GM15510 (cell line): ENCODE measurements around the gene ERC1.

Source experiments
- POLR2A ChIP-seq: IDR thresholded peaks from 3 replicates; pipeline ENCODE4 v1.6.1; 2011; ENCODE audit warnings: borderline replicate concordance; ENCODE audit not compliant: insufficient read length; ENCODE audit errors: extremely low read depth

Gene ERC1

DNA sequence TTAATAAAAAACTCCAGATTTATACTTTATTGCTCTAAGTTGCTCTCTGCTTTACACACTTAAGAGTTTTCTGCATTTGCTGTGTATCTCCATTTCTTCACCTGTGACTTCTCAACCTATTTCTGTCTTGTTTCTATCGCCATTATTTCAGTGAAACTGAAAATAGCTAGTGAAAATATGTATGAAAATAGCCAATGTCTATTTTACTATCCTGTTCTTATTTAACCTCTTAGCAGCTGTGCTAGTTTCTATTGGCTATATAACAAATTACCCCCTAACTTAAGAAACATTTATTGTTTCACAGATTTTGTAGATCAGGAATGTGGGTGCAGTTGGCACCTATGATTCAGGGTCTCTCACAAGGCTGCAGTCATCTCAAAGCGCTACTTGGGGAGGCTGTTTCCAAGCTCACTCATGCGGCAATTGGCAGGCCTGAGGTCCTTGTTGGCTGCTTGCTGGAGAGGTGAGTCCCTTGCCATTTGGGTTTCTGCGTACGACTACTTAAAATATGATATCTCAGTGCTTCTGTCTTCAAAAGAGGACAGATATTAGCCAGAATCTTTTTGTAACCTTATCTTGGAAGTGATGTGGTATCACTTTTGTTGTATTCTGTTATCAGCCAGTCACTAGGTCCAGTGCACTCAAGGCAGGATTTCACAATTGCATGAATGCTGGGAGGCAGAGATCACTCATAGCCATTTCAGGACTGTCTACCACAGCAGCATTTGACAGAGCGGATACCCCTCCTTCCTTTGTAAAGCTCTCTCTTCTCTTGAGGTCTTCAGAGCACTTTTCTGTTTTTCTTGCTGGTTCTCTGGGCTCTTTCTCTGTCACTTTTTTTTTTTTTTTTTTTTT is 7.2 kb downstream of the ERC1 start:
- TF ChIP-seq POLR2A = no peak

DNA sequence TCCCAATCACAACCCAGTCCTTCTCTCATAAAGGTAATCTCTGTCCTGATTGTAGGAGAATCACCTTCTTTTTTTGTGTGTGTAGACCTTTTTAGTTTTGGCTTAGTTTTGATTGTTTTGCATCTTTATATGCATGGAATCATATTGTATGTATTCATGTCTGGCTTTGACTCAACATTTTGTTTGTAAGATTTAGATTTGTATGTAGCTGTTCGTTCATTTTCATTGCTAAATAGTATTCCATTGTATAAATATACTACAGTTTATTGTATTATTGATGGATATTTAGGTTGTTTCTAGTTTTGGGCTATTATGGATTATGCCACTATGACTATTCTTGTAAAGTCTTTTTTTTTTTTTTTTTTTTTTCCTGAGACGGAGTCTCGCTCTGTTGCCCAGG is 10.5 kb downstream of the ERC1 start:
- no peak for TF ChIP-seq POLR2A

DNA sequence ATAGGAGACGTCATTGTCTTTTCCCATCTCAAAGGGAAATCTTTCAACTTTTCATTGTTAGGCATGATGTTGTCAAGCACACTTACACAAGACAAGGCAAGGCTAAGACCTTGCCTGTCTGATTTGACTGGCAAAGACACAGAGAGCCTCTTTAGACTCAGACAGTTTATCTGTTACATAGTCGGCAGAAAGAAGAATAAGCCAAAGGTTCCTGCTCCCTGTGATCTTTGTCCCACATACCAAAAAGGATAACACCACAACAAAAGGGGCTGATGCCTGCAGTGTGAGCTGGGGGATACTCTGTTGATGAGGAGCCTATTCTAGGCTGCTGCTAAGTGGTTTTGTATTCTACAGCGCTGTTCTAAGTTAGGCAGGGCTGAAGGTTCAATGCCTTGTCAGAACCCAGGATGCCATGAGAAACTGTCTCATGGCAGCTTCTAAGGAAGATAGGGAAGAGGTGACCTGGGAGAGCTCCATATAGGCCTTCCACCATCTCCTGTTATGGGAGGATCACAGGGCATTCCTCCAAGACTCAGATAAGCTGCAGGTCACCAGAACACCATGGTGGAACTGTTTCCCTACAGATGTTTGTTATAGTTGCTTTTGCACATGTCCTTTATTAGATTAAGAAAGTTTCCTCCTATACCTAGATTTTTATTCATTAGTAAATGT is 12.7 kb downstream of the ERC1 start:
- TF ChIP-seq POLR2A = no peak

- no peak for TF ChIP-seq POLR2A
These were observed 15.2 kb downstream of the ERC1 start for GRCh38 chr12:1006255-1006654.

DNA sequence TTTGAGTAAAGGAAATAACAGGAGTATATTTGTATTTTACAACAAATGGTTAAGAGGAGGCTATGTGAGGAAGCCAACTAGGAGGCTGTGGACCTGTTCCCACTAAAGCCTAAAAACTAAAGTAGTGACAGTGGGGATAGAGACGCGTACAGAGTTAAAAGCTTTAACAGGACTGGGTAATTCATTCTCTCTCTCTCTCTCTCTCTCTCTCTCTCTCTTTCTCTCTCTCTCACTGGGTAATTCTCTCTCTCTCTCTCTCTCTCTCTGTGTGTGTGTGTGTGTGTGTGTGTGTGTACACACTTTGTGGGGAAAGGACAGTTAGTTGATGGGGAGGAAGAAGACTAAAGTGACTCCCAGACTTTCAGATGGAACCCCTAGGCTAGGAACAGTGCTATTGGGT is 16.3 kb downstream of the ERC1 start:
- no peak for TF ChIP-seq POLR2A

GRCh38 chr12:1007994-1008393 is 17.0 kb downstream of the ERC1 start:
- no peak for TF ChIP-seq POLR2A

DNA sequence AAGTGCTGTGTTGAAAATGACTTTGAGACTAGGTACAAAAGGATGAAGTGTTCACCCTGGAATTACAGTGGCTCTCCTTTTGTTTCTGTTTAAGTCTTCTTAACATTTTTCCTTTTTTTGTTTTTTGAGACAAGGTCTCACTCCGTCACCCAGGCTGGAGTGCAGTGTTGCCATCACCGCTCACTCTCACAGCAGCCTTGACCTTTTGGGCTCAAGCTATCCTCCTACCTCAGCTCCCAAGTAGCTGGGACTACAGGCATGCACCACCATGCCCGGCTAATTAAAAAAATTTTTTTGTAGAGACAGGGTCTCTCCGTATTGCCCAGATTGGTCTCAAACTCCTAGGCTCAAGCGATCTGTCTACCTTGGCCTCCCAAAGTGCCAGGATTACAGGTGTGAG is 20.1 kb downstream of the ERC1 start:
- no peak for TF ChIP-seq POLR2A

GRCh38 chr12:1013618-1014489 is 22.8 kb downstream of the ERC1 start:
- no peak for TF ChIP-seq POLR2A

DNA sequence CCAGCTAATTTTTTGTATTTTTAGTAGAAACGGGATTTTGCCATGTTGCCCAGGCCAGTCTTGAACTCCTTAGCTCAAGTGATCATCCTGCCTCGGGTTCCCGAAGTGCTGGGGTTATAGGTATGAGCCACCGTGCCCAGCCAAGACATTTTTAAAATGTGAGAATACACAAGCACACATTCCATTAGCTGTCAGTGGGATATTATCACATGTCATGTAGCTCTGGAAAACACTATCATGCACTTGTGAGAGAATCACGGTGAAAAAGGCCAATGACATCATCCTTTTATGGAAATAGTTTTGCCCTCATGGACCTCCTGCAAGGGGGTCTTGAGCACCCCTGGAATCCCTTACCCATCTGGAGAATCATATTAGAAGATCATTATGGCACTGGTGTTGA is 28.3 kb downstream of the ERC1 start:
- TF ChIP-seq POLR2A = no peak

GRCh38 chr12:1020389-1020788 is 29.4 kb downstream of the ERC1 start:
- TF ChIP-seq POLR2A = no peak

GRCh38 chr12:1022032-1022970 is 31.3 kb downstream of the ERC1 start:
- TF ChIP-seq POLR2A = no peak

DNA sequence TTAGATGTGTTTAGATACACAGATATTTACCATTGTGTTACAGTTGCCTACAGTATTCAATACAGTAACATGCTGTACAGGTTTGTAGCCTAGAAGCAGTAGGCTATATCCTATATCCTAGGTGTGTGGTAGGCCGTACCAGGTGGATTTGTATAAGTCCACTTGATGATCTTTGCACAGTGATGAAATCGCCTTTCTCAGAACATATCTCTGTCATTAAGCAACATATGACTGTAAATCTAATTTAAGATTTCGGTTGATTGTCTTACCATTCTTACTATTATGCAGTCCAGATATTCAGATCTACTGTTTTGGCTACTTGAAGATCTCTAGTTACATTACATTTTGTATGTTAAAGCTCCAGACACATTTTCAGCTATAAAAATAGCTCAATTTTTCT is 39.8 kb downstream of the ERC1 start:
- TF ChIP-seq POLR2A = no peak

- no peak for TF ChIP-seq POLR2A
These were observed 43.2 kb downstream of the ERC1 start for GRCh38 chr12:1034243-1034642.
